K562 (cell line): ENCODE data around the gene TOR1A. TPM values are rescaled to one million over a fixed set of nuclear protein-coding genes. Genes with fewer than 3 reads are reported as not detected.

ENCODE experiments used
- CBX2 ChIP-seq: fragments of 200-600 bp; sonication (generic); IDR thresholded peaks from one replicate; pipeline ENCODE4 v1.6.1; 2012; ENCODE audit warnings: mild to moderate bottlenecking, low read length, inconsistent platforms; ENCODE audit not compliant: insufficient read depth, poor library complexity, severe bottlenecking
- CREBBP ChIP-seq: IDR thresholded peaks from one replicate; pipeline ENCODE4 v1.6.1; 2012; ENCODE audit warnings: low read depth, mild to moderate bottlenecking, control low read depth, inconsistent platforms, low read length
- MAFF ChIP-seq: IDR thresholded peaks from 2 replicates; pipeline ENCODE4 v1.6.1; 2012; ENCODE audit warnings: low read length, improper control_type of control experiment
- MAFG ChIP-seq: fragments of 450-650 bp; conservative IDR thresholded peaks from 2 replicates; pipeline ENCODE4 v1.6.1; 2016; ENCODE audit warnings: missing genetic modification characterization, missing compliant biosample characterization
- MYC ChIP-seq, 2 experiments: fragments of 250-450 bp in 1 of 2; sonication (Bioruptor Pico) in 1 of 2; IDR thresholded peaks; 2 replicates each; pipeline versions ENCODE4 v1.5.1 to v1.6.1; 2012 to 2021; ENCODE audit warnings: low read depth in 2 of 2, borderline replicate concordance in 1 of 2, improper control_type of control experiment in 1 of 2, low read length in 1 of 2, mild to moderate bottlenecking in 1 of 2, moderate library complexity in 1 of 2
- NCOA4 ChIP-seq: fragments of 450-650 bp; IDR thresholded peaks from 2 replicates; pipeline ENCODE4 v1.6.1; 2018; ENCODE audit warnings: mild to moderate bottlenecking; ENCODE audit not compliant: partially characterized antibody
- NR2C1 ChIP-seq, 2 experiments: fragments of 450-650 bp; IDR thresholded peaks; 2 replicates each; pipeline ENCODE4 v1.6.1; 2017; ENCODE audit warnings: mild to moderate bottlenecking in 2 of 2, antibody characterized with exemption in 1 of 2, inconsistent platforms in 1 of 2, missing compliant biosample characterization in 1 of 2, missing genetic modification characterization in 1 of 2
- PHF8 ChIP-seq: fragments of 200-600 bp; sonication (generic); IDR thresholded peaks from 2 replicates; pipeline ENCODE4 v1.6.1; 2012; ENCODE audit warnings: mixed run types, mild to moderate bottlenecking, inconsistent platforms, low read length, moderate library complexity, borderline replicate concordance
- POLR2G ChIP-seq: fragments of 200-400 bp; formaldehyde crosslinking; IDR thresholded peaks from 2 replicates; pipeline ENCODE4 v1.6.1; 2017; ENCODE audit warnings: low read depth, mild to moderate bottlenecking, antibody characterized with exemption, low read length, moderate library complexity
- STAT5A ChIP-seq: IDR thresholded peaks from 2 replicates; pipeline ENCODE4 v1.6.1; 2012; ENCODE audit warnings: low read length, inconsistent platforms, borderline replicate concordance
- STAT5B ChIP-seq: fragments of 250-450 bp; sonication (Bioruptor Pico); IDR thresholded peaks from 2 replicates; pipeline ENCODE4 v1.8.0; 2021; ENCODE audit warnings: mild to moderate bottlenecking, inconsistent platforms
- TEAD1 ChIP-seq, 2 experiments: fragments of 450-650 bp in 1 of 2; sonication (generic) in 1 of 2; formaldehyde crosslinking; IDR thresholded peaks; 2 replicates each; pipeline versions ENCODE4 v1.4.0 to v1.8.0; 2020 to 2022; ENCODE audit warnings: mild to moderate bottlenecking in 2 of 2, missing genetic modification reagents in 1 of 2
- ZNF174 ChIP-seq: fragments of 250-450 bp; sonication (Bioruptor Pico); IDR thresholded peaks from 2 replicates; pipeline ENCODE4 v1.4.0; 2020; ENCODE audit warnings: mild to moderate bottlenecking
- polyA plus RNA-seq, 8 experiments: library from polyadenylated mRNA; depleted of rRNA in 4 of 8; stranded (reverse) in 5 of 8; unstranded in 3 of 8; fragments of >200 nt; fragmentation: Nextera tagmentation in 2 of 8; fragmentation: Illumina TruSeq in 1 of 8; extraction: Ambion mirVana in 2 of 8; extraction: Trizol in 1 of 8; gene quantifications; 2 replicates each; pipeline versions ENCODE4 v1.2.1 to v1.2.3, GENCODE V29; 2011 to 2014; ENCODE audit warnings: inconsistent platforms in 1 of 8, missing spikeins in 1 of 8
- total RNA-seq, 7 experiments: library from RNA; depleted of rRNA in 6 of 7; stranded (reverse); fragments of >200 nt in 6 of 7; fragmentation: Illumina TruSeq in 2 of 7; extraction: Trizol in 2 of 7; gene quantifications; 2 replicates each; pipeline versions ENCODE4 v1.2.1 to v1.2.3, GENCODE V29; 2011 to 2021; ENCODE audit warnings: low replicate concordance in 1 of 7
- TF ChIP-seq, protein P1 (sequence below): fragments of 250-450 bp; sonication (Bioruptor Pico); IDR thresholded peaks from 2 replicates; pipeline ENCODE4 v1.8.0; 2022; ENCODE audit warnings: inconsistent platforms
- TF ChIP-seq, protein P2 (sequence below): fragments of 450-650 bp; IDR thresholded peaks from 2 replicates; pipeline ENCODE4 v1.6.1; 2016; ENCODE audit warnings: missing biosample characterization, missing genetic modification characterization
- TF ChIP-seq, protein P3 (sequence below): sonication (generic); formaldehyde crosslinking; IDR thresholded peaks from 2 replicates; pipeline ENCODE4 v1.8.0; 2022; ENCODE audit warnings: mild to moderate bottlenecking, missing genetic modification reagents, borderline replicate concordance
- TF ChIP-seq, protein P4 (sequence below), 2 experiments: fragments of 450-650 bp in 1 of 2; IDR thresholded peaks; 2 replicates each; pipeline ENCODE4 v1.6.1; 2011 to 2017; ENCODE audit warnings: low read depth in 2 of 2, antibody characterized with exemption in 1 of 2, borderline replicate concordance in 1 of 2, low read length in 1 of 2, mild to moderate bottlenecking in 1 of 2, mixed read lengths in 1 of 2; ENCODE audit not compliant: control insufficient read depth in 1 of 2

Gene TOR1A
- total and polyA plus RNA-seq, 9 of the 15 experiments (the other 6 are each of a cell fraction or from before 2014, with no cell fraction given), result 4.5 to 85.8 (median 51.3) TPM

DNA sequence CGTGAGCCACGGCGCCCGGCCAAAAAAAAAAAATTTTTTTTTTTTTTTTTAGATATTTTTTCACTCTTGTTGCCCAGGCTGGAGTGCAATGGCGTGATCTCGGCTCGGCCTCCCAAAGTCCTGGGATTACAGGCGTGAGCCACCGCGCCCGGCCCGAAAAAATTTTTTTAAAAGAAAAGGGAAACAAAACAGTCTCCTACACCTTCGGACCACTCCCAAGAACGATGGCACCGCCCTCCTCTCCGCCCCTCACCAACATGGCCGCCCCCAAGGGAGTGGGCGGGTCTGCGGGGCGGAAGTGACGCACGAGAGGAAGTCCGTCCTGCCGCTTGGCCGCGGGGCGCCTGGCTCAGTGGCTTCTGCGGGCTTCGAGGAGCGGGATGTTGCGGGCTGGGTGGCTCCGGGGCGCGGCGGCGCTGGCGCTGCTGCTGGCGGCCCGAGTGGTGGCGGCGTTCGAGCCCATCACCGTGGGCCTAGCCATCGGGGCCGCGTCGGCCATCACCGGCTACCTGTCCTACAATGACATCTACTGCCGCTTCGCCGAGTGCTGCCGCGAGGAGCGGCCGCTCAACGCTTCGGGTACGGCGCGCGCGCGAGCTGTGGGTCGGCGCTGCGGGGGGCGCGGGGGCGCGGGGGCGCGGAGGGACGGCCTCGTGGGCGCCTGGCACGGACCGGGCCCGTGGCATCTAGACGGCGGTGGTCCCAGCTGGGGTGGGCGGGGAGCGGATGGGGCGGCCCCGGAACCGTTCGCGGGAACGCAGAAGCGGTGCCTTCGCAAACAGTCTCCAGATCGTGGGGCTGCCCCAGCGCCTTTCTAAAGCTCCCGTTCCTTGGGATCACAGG is 20.9 kb downstream of the TOR1A start, which contains the start of gene TOR1B (continued):
- TF ChIP-seq POLR2G (peak; percentile 99), MAFF (no peak), CBX2 (no peak), STAT5A (no peak), TEAD1 (CRISPR knock-in tag; IDR thresholded peaks at IDR 0.05) (peak in 1 of 2 experiments; percentile 41; a peak in 1 of 4 replicates), STAT5B (CRISPR knock-in tag) (no peak), NCOA4 (no peak), ZNF174 (CRISPR knock-in tag) (no peak), NR2C1 (IDR thresholded peaks at IDR 0.05) (no peak), NR2C1 (tag; IDR thresholded peaks at IDR 0.05) (0 out of 2 replicates have a peak, but pooled peaks have one; percentile 22), CREBBP (no peak), MYC (IDR thresholded peaks at IDR 0.05; ENCODE audit: low read depth, low read length) (peak; percentile 53), MYC (CRISPR knock-in tag; IDR thresholded peaks at IDR 0.05; ENCODE audit: borderline replicate concordance, low read depth) (no peak), PHF8 (peak; percentile 93; the same call in 1 of the 2 replicates), MAFG (tag) (no peak)
- TF ChIP-seq, protein P1, sequence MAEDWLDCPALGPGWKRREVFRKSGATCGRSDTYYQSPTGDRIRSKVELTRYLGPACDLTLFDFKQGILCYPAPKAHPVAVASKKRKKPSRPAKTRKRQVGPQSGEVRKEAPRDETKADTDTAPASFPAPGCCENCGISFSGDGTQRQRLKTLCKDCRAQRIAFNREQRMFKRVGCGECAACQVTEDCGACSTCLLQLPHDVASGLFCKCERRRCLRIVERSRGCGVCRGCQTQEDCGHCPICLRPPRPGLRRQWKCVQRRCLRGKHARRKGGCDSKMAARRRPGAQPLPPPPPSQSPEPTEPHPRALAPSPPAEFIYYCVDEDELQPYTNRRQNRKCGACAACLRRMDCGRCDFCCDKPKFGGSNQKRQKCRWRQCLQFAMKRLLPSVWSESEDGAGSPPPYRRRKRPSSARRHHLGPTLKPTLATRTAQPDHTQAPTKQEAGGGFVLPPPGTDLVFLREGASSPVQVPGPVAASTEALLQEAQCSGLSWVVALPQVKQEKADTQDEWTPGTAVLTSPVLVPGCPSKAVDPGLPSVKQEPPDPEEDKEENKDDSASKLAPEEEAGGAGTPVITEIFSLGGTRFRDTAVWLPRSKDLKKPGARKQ (CRISPR knock-in tag), result no peak
- TF ChIP-seq, protein P2, sequence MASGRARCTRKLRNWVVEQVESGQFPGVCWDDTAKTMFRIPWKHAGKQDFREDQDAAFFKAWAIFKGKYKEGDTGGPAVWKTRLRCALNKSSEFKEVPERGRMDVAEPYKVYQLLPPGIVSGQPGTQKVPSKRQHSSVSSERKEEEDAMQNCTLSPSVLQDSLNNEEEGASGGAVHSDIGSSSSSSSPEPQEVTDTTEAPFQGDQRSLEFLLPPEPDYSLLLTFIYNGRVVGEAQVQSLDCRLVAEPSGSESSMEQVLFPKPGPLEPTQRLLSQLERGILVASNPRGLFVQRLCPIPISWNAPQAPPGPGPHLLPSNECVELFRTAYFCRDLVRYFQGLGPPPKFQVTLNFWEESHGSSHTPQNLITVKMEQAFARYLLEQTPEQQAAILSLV (tag), result no peak
- TF ChIP-seq, protein P3, sequence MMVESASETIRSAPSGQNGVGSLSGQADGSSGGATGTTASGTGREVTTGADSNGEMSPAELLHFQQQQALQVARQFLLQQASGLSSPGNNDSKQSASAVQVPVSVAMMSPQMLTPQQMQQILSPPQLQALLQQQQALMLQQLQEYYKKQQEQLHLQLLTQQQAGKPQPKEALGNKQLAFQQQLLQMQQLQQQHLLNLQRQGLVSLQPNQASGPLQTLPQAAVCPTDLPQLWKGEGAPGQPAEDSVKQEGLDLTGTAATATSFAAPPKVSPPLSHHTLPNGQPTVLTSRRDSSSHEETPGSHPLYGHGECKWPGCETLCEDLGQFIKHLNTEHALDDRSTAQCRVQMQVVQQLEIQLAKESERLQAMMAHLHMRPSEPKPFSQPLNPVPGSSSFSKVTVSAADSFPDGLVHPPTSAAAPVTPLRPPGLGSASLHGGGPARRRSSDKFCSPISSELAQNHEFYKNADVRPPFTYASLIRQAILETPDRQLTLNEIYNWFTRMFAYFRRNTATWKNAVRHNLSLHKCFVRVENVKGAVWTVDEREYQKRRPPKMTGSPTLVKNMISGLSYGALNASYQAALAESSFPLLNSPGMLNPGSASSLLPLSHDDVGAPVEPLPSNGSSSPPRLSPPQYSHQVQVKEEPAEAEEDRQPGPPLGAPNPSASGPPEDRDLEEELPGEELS (CRISPR knock-in tag), result 0 out of 2 replicates have a peak, but pooled peaks have one; percentile 45
- TF ChIP-seq, protein P4, sequence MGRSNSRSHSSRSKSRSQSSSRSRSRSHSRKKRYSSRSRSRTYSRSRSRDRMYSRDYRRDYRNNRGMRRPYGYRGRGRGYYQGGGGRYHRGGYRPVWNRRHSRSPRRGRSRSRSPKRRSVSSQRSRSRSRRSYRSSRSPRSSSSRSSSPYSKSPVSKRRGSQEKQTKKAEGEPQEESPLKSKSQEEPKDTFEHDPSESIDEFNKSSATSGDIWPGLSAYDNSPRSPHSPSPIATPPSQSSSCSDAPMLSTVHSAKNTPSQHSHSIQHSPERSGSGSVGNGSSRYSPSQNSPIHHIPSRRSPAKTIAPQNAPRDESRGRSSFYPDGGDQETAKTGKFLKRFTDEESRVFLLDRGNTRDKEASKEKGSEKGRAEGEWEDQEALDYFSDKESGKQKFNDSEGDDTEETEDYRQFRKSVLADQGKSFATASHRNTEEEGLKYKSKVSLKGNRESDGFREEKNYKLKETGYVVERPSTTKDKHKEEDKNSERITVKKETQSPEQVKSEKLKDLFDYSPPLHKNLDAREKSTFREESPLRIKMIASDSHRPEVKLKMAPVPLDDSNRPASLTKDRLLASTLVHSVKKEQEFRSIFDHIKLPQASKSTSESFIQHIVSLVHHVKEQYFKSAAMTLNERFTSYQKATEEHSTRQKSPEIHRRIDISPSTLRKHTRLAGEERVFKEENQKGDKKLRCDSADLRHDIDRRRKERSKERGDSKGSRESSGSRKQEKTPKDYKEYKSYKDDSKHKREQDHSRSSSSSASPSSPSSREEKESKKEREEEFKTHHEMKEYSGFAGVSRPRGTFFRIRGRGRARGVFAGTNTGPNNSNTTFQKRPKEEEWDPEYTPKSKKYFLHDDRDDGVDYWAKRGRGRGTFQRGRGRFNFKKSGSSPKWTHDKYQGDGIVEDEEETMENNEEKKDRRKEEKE (IDR thresholded peaks at IDR 0.05; ENCODE audit: borderline replicate concordance in 1 of 2, control insufficient read depth in 1 of 2, low read depth in 2 of 2, low read length in 1 of 2), result peak in 1 of 2 experiments; percentile 60; a peak in 1 of 4 replicates
